HepG2 (cell line): ENCODE results near the gene SMOC1. TPM values are rescaled to one million over a fixed set of nuclear protein-coding genes. Genes with fewer than 3 reads are reported as not detected.

Source experiments
- AGO2 ChIP-seq: fragments of 200-400 bp; formaldehyde crosslinking; optimal IDR thresholded peaks from 2 replicates; pipeline ENCODE3; 2017; ENCODE audit warnings: mild to moderate bottlenecking, low read depth, low read length, moderate library complexity
- ATF7-NPFF ChIP-seq: sonication (generic); formaldehyde crosslinking; IDR thresholded peaks from 2 replicates; pipeline ENCODE4 v1.8.1; 2023; ENCODE audit warnings: mild to moderate bottlenecking, low read depth, missing genetic modification reagents, moderate library complexity
- CSRNP1 ChIP-seq: sonication (generic); formaldehyde crosslinking; IDR thresholded peaks from 2 replicates; pipeline ENCODE4 v1.8.1; 2023; ENCODE audit warnings: mild to moderate bottlenecking, missing genetic modification reagents
- KLF13 ChIP-seq: sonication (generic); formaldehyde crosslinking; IDR thresholded peaks from 2 replicates; pipeline ENCODE4 v1.4.0; 2020; ENCODE audit warnings: mild to moderate bottlenecking, missing genetic modification reagents
- PHB2 ChIP-seq: fragments of 450-650 bp; IDR thresholded peaks from 2 replicates; pipeline ENCODE4 v1.6.1; 2018; ENCODE audit not compliant: partially characterized antibody
- RBM22 ChIP-seq: fragments of 200-400 bp; formaldehyde crosslinking; optimal IDR thresholded peaks from 2 replicates; pipeline ENCODE3; 2017; ENCODE audit warnings: mild to moderate bottlenecking, low read length, moderate library complexity
- XRCC5 ChIP-seq: fragments of 200-400 bp; formaldehyde crosslinking; optimal IDR thresholded peaks from 2 replicates; pipeline ENCODE3; 2017; ENCODE audit warnings: mild to moderate bottlenecking, low read length
- ZFP37 ChIP-seq: sonication (generic); formaldehyde crosslinking; IDR thresholded peaks from 2 replicates; pipeline ENCODE4 v1.4.0; 2020; ENCODE audit warnings: missing genetic modification reagents, borderline replicate concordance
- ZNF431 ChIP-seq: sonication (generic); formaldehyde crosslinking; IDR thresholded peaks from 2 replicates; pipeline ENCODE4 v1.9.0; 2022; ENCODE audit warnings: missing genetic modification reagents, low read depth, mild to moderate bottlenecking, borderline replicate concordance
- ZSCAN29 ChIP-seq: sonication (generic); formaldehyde crosslinking; conservative IDR thresholded peaks from 2 replicates; pipeline ENCODE4 v1.4.0; 2020; ENCODE audit warnings: mild to moderate bottlenecking, missing genetic modification reagents
- polyA plus RNA-seq, 8 experiments: library from polyadenylated mRNA; depleted of rRNA in 3 of 8; stranded (reverse) in 7 of 8; unstranded in 1 of 8; fragments of >200 nt; fragmentation: Illumina TruSeq in 4 of 8; extraction: Trizol in 4 of 8; gene quantifications; 2 replicates each; pipeline versions ENCODE4 v1.2.1 to v1.2.3, GENCODE V29; 2011 to 2016; ENCODE audit warnings: low read depth in 4 of 8, missing spikeins in 1 of 8, mixed read lengths in 1 of 8; ENCODE audit not compliant: insufficient read depth in 1 of 8
- total RNA-seq, 5 experiments: library from RNA; depleted of rRNA; stranded (reverse); fragments of >200 nt; fragmentation: Illumina TruSeq; extraction: Trizol; gene quantifications; 2 replicates each; pipeline ENCODE4 v1.2.3, GENCODE V29; 2016; ENCODE audit warnings: low read depth in 1 of 5
- TF ChIP-seq, protein P1 (sequence below): sonication (generic); formaldehyde crosslinking; IDR thresholded peaks from 2 replicates; pipeline ENCODE4 v1.9.0; 2021; ENCODE audit warnings: missing genetic modification reagents, borderline replicate concordance
- TF ChIP-seq, protein P2 (sequence below): sonication (generic); formaldehyde crosslinking; IDR thresholded peaks from one replicate; pipeline ENCODE4 v1.5.1; 2020; ENCODE audit warnings: mild to moderate bottlenecking, missing genetic modification reagents; ENCODE audit errors: not compliant biosample characterization
- TF ChIP-seq, protein P3 (sequence below): sonication (generic); formaldehyde crosslinking; IDR thresholded peaks from 2 replicates; pipeline ENCODE4 v1.4.0; 2020; ENCODE audit warnings: missing genetic modification reagents
- TF ChIP-seq, protein P4 (sequence below): IDR thresholded peaks from 2 replicates; pipeline ENCODE4 v1.6.1; 2016; ENCODE audit warnings: missing genetic modification reagents, missing compliant biosample characterization

The SMOC1 gene
- total and polyA plus RNA-seq, 2 of the 13 experiments (the other 11 are each of a cell fraction or from before 2014, with no cell fraction given) = 17.8 to 35.6 TPM

DNA sequence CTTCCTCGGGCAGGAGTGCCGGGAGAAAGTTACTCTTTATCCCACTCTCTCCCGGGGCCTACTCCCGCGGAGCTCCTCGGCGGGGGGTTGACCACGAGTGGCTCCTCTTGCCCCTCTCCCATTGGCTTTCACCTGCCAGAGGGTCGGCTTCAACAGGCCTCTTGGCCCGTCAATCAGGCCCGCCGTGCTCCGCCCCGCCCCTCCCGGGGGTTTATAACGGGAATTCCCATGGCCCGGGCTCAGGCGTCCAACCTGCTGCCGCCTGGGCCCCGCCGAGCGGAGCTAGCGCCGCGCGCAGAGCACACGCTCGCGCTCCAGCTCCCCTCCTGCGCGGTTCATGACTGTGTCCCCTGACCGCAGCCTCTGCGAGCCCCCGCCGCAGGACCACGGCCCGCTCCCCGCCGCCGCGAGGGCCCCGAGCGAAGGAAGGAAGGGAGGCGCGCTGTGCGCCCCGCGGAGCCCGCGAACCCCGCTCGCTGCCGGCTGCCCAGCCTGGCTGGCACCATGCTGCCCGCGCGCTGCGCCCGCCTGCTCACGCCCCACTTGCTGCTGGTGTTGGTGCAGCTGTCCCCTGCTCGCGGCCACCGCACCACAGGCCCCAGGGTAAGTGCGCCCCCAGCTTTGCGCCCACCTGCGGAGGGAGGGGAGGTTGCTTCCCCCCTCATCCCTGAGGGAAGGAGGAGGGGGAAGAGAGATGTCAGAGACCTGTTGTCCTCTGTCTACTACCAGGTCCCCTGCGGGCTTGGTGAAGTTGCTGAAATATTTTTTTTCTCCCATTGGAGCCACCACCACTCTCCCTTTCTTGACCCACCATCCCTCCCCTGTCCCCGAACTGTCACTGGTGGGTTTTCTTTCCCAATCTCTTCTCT lies at the start of gene SMOC1 (continued):
- no peak for TF ChIP-seq KLF13 (CRISPR knock-in tag)
- TF ChIP-seq PHB2 = no peak
- TF ChIP-seq, protein P1, sequence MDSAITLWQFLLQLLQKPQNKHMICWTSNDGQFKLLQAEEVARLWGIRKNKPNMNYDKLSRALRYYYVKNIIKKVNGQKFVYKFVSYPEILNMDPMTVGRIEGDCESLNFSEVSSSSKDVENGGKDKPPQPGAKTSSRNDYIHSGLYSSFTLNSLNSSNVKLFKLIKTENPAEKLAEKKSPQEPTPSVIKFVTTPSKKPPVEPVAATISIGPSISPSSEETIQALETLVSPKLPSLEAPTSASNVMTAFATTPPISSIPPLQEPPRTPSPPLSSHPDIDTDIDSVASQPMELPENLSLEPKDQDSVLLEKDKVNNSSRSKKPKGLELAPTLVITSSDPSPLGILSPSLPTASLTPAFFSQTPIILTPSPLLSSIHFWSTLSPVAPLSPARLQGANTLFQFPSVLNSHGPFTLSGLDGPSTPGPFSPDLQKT (CRISPR knock-in tag) = no peak
- TF ChIP-seq, protein P2, sequence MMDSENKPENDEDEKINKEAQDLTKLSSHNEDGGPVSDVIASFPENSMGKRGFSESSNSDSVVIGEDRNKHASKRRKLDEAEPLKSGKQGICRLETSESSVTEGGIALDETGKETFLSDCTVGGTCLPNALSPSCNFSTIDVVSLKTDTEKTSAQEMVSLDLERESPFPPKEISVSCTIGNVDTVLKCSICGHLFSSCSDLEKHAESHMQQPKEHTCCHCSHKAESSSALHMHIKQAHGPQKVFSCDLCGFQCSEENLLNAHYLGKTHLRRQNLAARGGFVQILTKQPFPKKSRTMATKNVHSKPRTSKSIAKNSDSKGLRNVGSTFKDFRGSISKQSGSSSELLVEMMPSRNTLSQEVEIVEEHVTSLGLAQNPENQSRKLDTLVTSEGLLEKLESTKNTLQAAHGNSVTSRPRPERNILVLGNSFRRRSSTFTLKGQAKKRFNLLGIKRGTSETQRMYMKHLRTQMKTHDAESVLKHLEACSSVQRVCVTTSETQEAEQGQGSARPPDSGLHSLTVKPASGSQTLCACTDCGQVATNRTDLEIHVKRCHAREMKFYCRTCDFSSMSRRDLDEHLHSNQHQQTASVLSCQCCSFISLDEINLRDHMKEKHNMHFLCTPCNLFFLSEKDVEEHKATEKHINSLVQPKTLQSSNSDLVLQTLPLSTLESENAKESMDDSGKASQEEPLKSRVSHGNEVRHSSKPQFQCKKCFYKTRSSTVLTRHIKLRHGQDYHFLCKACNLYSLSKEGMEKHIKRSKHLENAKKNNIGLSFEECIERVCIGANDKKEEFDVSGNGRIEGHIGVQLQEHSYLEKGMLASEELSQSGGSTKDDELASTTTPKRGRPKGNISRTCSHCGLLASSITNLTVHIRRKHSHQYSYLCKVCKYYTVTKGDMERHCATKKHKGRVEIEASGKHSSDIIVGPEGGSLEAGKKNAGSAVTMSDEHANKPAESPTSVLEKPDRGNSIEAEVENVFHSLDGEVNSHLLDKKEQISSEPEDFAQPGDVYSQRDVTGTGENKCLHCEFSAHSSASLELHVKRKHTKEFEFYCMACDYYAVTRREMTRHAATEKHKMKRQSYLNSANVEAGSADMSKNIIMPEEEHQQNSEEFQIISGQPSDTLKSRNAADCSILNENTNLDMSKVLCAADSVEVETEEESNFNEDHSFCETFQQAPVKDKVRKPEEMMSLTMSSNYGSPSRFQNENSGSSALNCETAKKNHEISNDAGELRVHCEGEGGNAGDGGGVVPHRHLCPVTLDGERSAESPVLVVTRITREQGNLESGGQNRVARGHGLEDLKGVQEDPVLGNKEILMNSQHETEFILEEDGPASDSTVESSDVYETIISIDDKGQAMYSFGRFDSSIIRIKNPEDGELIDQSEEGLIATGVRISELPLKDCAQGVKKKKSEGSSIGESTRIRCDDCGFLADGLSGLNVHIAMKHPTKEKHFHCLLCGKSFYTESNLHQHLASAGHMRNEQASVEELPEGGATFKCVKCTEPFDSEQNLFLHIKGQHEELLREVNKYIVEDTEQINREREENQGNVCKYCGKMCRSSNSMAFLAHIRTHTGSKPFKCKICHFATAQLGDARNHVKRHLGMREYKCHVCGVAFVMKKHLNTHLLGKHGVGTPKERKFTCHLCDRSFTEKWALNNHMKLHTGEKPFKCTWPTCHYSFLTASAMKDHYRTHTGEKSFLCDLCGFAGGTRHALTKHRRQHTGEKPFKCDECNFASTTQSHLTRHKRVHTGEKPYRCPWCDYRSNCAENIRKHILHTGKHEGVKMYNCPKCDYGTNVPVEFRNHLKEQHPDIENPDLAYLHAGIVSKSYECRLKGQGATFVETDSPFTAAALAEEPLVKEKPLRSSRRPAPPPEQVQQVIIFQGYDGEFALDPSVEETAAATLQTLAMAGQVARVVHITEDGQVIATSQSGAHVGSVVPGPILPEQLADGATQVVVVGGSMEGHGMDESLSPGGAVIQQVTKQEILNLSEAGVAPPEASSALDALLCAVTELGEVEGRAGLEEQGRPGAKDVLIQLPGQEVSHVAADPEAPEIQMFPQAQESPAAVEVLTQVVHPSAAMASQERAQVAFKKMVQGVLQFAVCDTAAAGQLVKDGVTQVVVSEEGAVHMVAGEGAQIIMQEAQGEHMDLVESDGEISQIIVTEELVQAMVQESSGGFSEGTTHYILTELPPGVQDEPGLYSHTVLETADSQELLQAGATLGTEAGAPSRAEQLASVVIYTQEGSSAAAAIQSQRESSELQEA (CRISPR knock-in tag) = peak; percentile 91
- TF ChIP-seq ZNF431 = no peak
- peak; percentile 94 for TF ChIP-seq ATF7-NPFF (CRISPR knock-in tag)
- TF ChIP-seq, protein P3, sequence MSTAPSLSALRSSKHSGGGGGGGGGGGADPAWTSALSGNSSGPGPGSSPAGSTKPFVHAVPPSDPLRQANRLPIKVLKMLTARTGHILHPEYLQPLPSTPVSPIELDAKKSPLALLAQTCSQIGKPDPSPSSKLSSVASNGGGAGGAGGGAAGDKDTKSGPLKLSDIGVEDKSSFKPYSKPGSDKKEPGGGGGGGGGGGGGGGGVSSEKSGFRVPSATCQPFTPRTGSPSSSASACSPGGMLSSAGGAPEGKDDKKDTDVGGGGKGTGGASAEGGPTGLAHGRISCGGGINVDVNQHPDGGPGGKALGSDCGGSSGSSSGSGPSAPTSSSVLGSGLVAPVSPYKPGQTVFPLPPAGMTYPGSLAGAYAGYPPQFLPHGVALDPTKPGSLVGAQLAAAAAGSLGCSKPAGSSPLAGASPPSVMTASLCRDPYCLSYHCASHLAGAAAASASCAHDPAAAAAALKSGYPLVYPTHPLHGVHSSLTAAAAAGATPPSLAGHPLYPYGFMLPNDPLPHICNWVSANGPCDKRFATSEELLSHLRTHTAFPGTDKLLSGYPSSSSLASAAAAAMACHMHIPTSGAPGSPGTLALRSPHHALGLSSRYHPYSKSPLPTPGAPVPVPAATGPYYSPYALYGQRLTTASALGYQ = peak; percentile 48; the same call in 1 of the 2 replicates
- TF ChIP-seq CSRNP1 (CRISPR knock-in tag) = 0 out of 2 replicates have a peak, but pooled peaks have one; percentile 64
- TF ChIP-seq AGO2 = peak; percentile 88
- peak; percentile 89 for TF ChIP-seq ZFP37 (CRISPR knock-in tag)
- TF ChIP-seq RBM22 = no peak
- 0 out of 2 replicates have a peak, but pooled peaks have one; percentile 37 for TF ChIP-seq ZSCAN29 (CRISPR knock-in tag)
- TF ChIP-seq, protein P4, sequence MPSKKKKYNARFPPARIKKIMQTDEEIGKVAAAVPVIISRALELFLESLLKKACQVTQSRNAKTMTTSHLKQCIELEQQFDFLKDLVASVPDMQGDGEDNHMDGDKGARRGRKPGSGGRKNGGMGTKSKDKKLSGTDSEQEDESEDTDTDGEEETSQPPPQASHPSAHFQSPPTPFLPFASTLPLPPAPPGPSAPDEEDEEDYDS = peak; percentile 99
- TF ChIP-seq XRCC5 = peak; percentile 28
